ENCODE results near the gene RAB38. TPM values are rescaled to one million over a fixed set of nuclear protein-coding genes. Genes with fewer than 3 reads are reported as not detected.

Gene RAB38
- total and polyA plus RNA-seq, 10 of the 15 experiments (the other 5 are each of a cell fraction or from before 2014, with no cell fraction given), result 8.4 to 30.5 (median 11.7) TPM

- in situ Hi-C loops (cut with MboI), result no loop called here
Measured at GRCh38 chr11:88098289-88098688, 77.0 kb downstream of the RAB38 start.

GRCh38 chr11:88089134-88089533, 86.1 kb downstream of the RAB38 start:
- Histone ChIP-seq H3K79me2 (ENCODE audit: control insufficient read depth, insufficient read depth, low read length) (no peaks in the 10 kb centered on the region), H3K4me1 (ENCODE audit: control insufficient read depth, insufficient read depth, low read length) (no peaks in the 10 kb centered on the region), H4K20me1 (ENCODE audit: control insufficient read depth, insufficient read depth) (no peaks in the 10 kb centered on the region), H3K27me3 (replicated peaks in 1 of 2; ENCODE audit: control insufficient read depth in 2 of 2, insufficient read depth in 2 of 2, low read length in 1 of 2) (no peaks in the 10 kb centered on the region), H3K9ac (ENCODE audit: control insufficient read depth, insufficient read depth, low read length) (no peak overlapping the region), H3K36me3 (ENCODE audit: control insufficient read depth in 2 of 2, insufficient read depth in 2 of 2, low read length in 1 of 2) (no peaks in the 10 kb centered on the region), H3K27ac (ENCODE audit: control insufficient read depth, insufficient read depth) (no peak overlapping the region), H3K4me3 (no peak overlapping the region), H3K9me3 (replicated peaks; ENCODE audit: control insufficient read depth, insufficient read depth, low read length) (no peaks in the 10 kb centered on the region), H2AFZ (ENCODE audit: control insufficient read depth, low read depth, low read length) (no peak overlapping the region), H3K4me2 (ENCODE audit: control insufficient read depth, insufficient read depth) (no peak overlapping the region)
- WGBS (ENCODE audit: insufficient coverage, insufficient replicate concordance, low lambda C conversion rate, missing lambda C conversion rate), result 4% methylated on average over 1 of the region's 1 CpG
- in situ Hi-C loops (cut with MboI), result no loop called here
- no peak for ATAC-seq
- ChIA-PET CTCF (no interaction called here), POLR2A (no interaction called here), RAD21 (ENCODE audit: unreplicated experiment) (no interaction called here), SMC1A (ENCODE audit: uncharacterized antibody, unreplicated experiment) (interaction anchor here (0.6 kb wide), 1 partner anchor 195 kb away, joined by 3 read pairs; no protein-coding TSS in a partner anchor)
- DNase-seq (ENCODE audit: low read depth, low spot score), result no peak
- FAIRE-seq, result no peak
- TF ChIP-seq POLR2A (IDR thresholded peaks at IDR 0.05; ENCODE audit: low read depth, low read length), result no peak
- no peak for TF ChIP-seq NKRF (conservative IDR thresholded peaks at IDR 0.05)
- TF ChIP-seq TAF1 (IDR thresholded peaks at IDR 0.05; ENCODE audit: borderline replicate concordance, low read depth, low read length), result no peak
- no peak for TF ChIP-seq KLF5 (IDR thresholded peaks at IDR 0.05; ENCODE audit: partially characterized antibody)
- TF ChIP-seq PAX5 (IDR thresholded peaks at IDR 0.05; ENCODE audit: borderline replicate concordance, low read depth, low read length), result no peak
- no peak for TF ChIP-seq MYC (IDR thresholded peaks at IDR 0.05; ENCODE audit: insufficient read depth, insufficient read length, insufficient replicate concordance, low read length, severe bottlenecking)
- no peak for TF ChIP-seq ZNF622 (IDR thresholded peaks at IDR 0.05)
- no peak for TF ChIP-seq BCL11A (IDR thresholded peaks at IDR 0.05; ENCODE audit: low read depth, low read length)
- no peak for TF ChIP-seq POLR2AphosphoS5 (IDR thresholded peaks at IDR 0.05; ENCODE audit: low read length)
- no peak for TF ChIP-seq RFX5 (IDR thresholded peaks at IDR 0.05; ENCODE audit: low read depth, low read length)
- TF ChIP-seq STAT3 (IDR thresholded peaks at IDR 0.05; ENCODE audit: low read depth, low read length), result no peak
- TF ChIP-seq CHD1 (IDR thresholded peaks at IDR 0.05; ENCODE audit: low read depth, low read length), result no peak
- TF ChIP-seq ZNF274 (IDR thresholded peaks at IDR 0.05; ENCODE audit: insufficient read depth, insufficient read length), result no peak
- TF ChIP-seq KAT2A (conservative IDR thresholded peaks at IDR 0.05; ENCODE audit: control insufficient read depth, low read depth, low read length), result no peak
- no peak for TF ChIP-seq SIN3A (IDR thresholded peaks at IDR 0.05; ENCODE audit: low read depth, low read length)
- TF ChIP-seq NFYB (IDR thresholded peaks at IDR 0.05; ENCODE audit: insufficient read depth, low read depth, low read length), result no peak
- no peak for TF ChIP-seq HCFC1 (IDR thresholded peaks at IDR 0.05; ENCODE audit: low read length)
- BruUV-seq (replicated peaks), result no TSS peak
- intact Hi-C loops (cut with micrococcal nuclease; ENCODE audit: unreplicated experiment), result no loop called here

More at GRCh38 chr11:88098289-88098688, 77.0 kb downstream of the RAB38 start:
- peak; percentile 13 for FAIRE-seq
- Histone ChIP-seq H3K4me3 (no peak overlapping the region), H3K9ac (ENCODE audit: control insufficient read depth, insufficient read depth, low read length) (no peak overlapping the region), H3K36me3 (ENCODE audit: control insufficient read depth in 2 of 2, insufficient read depth in 2 of 2, low read length in 1 of 2) (no peaks in the 10 kb centered on the region), H4K20me1 (ENCODE audit: control insufficient read depth, insufficient read depth) (no peaks in the 10 kb centered on the region), H2AFZ (ENCODE audit: control insufficient read depth, low read depth, low read length) (no peak overlapping the region), H3K27me3 (replicated peaks in 1 of 2; ENCODE audit: control insufficient read depth in 2 of 2, insufficient read depth in 2 of 2, low read length in 1 of 2) (no peaks in the 10 kb centered on the region; a peak in 1 of 4 replicates), H3K79me2 (ENCODE audit: control insufficient read depth, insufficient read depth, low read length) (no peaks in the 10 kb centered on the region), H3K4me2 (ENCODE audit: control insufficient read depth, insufficient read depth) (no peak overlapping the region), H3K4me1 (ENCODE audit: control insufficient read depth, insufficient read depth, low read length) (no peaks in the 10 kb centered on the region), H3K27ac (ENCODE audit: control insufficient read depth, insufficient read depth) (no peak overlapping the region), H3K9me3 (replicated peaks; ENCODE audit: control insufficient read depth, insufficient read depth, low read length) (no peaks in the 10 kb centered on the region)
- BruUV-seq (replicated peaks), result no TSS peak
- SMC1A ChIA-PET (ENCODE audit: uncharacterized antibody, unreplicated experiment), result interaction anchor here (0.6 to 1.0 kb wide), 5 partner anchors 10 to 398 kb away, joined by 3 to 4 read pairs (median 3); no protein-coding TSS in a partner anchor
- RAD21 ChIA-PET (ENCODE audit: unreplicated experiment), result no interaction called here
- CTCF ChIA-PET, result interaction anchor here (1.1 kb wide), 1 partner anchor 445 kb away, joined by 3 read pairs; no protein-coding TSS in a partner anchor
- POLR2A ChIA-PET, result interaction anchor here (0.5 kb wide), 1 partner anchor 81 kb away, joined by 3 read pairs; no protein-coding TSS in a partner anchor
- no peak for DNase-seq (ENCODE audit: low read depth, low spot score)
- TF ChIP-seq KAT2A (conservative IDR thresholded peaks at IDR 0.05; ENCODE audit: control insufficient read depth, low read depth, low read length), result no peak
- TF ChIP-seq SMAD1 (IDR thresholded peaks at IDR 0.05; ENCODE audit: low read depth, partially characterized antibody), result no peak
- no peak for TF ChIP-seq CEBPB (IDR thresholded peaks at IDR 0.05; ENCODE audit: borderline replicate concordance in 1 of 2, low read depth in 2 of 2, low read length in 2 of 2)
- ATAC-seq, result no peak
- intact Hi-C loops (cut with micrococcal nuclease; ENCODE audit: unreplicated experiment), result no loop called here
